NCI-H1092 (cell line): ENCODE measurements around the gene UCMA.

Experiments used
- DNase-seq: peaks from one replicate; lab custom pipeline; 2025; lab: John Stamatoyannopoulos, UW

UCMA gene

DNA sequence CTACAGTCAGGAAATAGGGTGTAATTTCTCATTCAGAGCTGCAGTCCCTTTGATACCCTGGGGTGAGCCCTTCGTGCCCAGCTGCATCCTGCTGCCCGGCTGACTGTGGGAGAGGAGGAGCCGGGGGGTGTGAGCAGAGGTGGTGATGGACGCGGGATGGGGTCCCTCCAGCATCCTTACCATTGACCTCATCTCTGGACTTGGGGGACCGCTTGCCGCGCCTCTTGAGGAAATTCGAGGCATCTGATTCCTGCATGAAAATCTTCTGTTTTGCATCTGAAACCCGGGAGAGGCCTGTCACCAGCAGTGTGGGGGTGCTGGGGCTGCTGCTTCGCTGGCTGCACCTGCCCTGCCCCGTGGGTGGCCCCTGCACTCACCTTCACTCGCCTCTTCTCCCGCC, 816 bp downstream of the UCMA start:
- DNase-seq = no peak

DNA sequence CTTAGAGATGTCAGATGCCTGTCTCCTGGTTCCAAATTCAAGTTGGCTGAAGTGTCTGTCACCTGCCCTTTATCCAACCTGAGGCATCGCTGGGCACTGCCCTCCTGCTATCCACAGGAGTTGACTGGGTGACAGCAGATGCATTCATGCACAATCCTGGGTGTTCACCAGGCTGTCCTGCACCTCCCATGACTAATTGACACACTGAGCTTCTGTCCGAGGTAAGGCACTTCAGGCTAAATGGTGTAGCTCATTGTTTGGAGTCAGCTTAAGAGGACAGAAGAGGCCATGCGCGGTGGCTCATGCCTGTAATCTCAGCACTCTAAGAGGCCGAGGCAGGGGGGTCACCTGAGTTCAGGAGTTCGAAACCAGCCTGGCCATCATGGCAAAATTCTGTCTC, 2.4 kb downstream of the UCMA start:
- no peak for DNase-seq

- DNase-seq = no peak
These were observed 3.0 kb downstream of the UCMA start for GRCh38 chr10:13231190-13231589.

- DNase-seq = no peak
These were observed 7.1 kb downstream of the UCMA start for GRCh38 chr10:13227031-13227430.

- DNase-seq = no peak
These were observed 8.6 kb downstream of the UCMA start for GRCh38 chr10:13225601-13226000.

DNA sequence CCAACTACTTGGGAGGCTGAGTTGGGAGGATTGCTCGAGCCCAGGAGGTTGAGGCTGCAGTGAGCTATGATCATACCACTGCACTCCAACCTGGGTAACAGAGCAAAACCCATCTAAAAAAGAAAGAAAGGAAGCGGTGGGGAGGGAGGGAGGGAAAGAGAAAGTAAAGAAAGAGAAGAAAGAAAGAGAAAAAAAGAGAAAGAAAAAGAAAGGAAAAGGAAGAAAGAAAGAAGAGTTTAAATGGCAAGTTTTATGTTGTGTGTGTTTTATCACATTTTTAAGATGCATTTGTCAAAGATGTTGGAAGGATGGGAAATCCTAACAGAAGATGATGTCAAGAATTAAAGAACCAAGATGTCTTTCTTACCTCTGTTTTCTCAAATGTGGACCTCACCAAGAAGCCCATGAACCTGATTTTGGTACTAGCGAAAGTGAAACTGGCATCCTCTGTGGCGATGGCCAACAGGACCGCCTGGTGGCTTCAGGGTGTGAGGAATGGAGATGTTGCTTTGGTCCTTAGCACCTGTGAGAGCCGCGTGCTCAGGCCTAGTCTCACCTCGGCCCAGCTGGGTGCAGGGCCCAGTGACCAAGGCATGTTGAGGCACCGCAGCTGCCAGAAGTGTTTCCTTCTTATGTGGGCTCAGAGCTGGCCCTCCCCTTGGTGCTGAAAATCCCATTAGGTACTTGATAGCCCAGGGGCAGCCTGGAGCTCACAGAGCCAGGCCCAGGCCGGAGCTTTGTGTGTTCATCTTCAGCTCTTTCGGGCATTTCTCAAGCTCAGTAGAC, 9.8 kb downstream of the UCMA start:
- DNase-seq = no peak

DNA sequence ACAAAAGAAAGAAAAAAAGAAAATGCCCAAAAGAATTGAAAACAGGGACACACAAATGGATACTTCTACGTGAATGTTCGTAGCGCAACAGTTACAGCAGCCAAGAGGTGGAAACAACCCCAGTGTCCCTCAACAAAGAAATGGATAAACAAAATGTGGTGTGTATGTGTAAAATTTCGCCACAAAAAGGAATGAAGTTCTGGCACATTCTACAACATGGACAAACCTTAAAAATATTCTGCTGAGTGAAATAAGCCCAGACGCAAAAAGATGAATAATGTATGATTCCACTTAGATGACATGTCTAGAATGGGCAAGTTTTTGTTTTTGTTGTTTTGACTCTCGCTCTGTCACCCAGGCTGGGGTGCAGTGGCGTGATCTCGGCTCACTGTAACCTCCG, 10.9 kb downstream of the UCMA start:
- DNase-seq = no peak

GRCh38 chr10:13222566-13222965, 11.6 kb downstream of the UCMA start:
- DNase-seq = no peak

DNA sequence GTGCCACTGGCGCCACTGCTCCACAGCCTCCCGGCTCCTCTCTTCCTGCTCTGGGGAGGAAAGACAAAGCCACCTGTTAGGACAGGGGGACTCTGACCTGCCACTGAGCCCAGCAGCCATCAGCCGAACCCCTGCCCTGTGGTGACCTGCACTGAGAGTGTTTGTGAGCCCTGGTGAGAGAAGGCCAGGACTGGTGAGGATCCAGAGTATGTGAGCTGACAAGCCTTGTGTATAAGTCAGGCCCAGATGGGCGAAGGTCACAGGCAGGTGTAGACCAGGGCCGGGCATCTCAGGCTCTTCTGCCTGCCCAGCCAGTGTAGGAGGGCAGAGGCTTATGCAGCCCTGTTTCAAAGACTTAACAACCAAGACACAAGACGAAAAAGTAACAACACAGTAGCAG, 12.0 kb downstream of the UCMA start:
- no peak for DNase-seq

DNA sequence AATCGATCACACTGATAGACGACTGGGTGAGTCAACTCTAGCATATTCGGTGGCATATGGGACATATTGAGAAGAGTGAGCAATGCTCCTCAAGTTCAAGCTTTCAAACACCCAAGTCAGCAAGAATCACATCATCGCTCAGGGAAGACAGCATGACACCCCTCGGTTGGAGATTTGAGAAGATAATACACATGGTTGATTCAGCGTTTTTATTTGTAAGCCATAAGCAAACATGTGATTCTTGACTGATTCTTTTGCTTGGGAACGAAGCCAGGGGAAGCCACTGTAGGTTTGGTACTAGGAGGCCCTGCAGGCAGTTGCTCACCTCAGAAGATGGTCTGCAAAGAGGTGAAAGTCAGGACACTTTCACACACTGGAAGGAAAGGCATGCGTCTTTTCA, 12.6 kb downstream of the UCMA start:
- no peak for DNase-seq

DNA sequence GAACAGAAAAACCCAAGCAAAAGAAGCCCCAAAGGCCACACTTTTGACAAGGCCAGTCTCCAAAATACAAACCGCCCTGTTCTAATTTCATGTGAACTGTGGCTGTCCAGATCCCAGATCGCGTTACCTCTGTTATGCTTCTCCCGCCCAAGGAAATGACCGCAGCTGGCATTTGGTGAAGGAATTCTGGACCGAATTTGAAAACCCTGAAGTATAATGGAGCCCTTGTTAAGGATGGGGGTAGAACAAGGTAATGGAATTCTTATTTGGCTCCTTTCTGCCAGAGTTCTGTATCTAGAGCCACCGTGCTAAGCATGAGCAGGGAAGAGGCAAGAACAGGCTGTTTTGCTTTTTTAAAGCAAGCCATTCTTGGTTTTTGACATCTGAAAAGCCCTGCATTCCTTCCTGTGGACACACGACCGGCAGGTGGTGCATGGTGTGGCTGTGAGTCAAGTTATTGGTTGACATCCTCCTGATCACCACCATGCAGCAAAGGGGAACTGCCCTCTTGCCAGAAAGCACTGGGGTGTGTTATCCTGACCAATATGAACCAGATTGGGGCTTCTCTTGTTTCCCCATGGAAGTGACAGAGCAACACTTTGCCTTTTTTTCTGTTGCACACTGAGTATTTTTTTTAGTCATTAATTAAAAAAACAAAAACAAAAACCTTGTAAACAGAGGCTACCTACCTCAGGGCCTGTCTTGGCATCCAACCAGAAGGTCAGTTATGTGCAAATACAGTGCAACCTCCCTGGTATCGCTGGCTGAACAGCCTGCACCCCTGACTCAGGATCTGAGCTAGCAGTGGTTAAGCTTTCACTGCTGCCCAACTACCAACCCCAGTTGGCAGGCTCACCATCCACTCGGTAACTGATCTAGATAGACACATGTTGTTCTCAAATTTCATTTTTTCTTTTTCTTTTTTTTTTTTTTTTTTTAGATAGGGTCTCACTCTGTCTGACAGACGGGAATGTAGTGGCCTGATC, 14.2 kb downstream of the UCMA start:
- no peak for DNase-seq

GRCh38 chr10:13218878-13219277, 15.3 kb downstream of the UCMA start:
- DNase-seq = no peak

DNA sequence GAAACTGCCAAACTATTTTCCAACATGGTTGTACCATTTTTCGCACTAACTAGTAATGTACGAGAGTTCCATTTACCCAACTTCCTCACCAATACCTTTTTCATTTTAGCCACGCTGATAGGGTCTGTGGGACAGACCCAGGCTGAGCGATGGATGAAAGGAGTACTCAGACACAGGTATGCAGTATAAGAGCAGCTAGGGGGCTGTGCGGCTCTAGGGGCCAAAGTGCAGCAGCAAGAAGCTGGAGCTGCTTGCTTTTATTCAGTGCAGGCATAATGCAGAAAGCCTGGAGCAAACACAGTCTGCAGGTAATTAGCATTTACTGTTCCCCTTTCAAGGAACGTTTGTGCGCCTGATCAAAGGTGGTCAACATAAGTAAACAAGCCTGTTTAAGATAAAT, 21.0 kb downstream of the UCMA start:
- DNase-seq = no peak

DNA sequence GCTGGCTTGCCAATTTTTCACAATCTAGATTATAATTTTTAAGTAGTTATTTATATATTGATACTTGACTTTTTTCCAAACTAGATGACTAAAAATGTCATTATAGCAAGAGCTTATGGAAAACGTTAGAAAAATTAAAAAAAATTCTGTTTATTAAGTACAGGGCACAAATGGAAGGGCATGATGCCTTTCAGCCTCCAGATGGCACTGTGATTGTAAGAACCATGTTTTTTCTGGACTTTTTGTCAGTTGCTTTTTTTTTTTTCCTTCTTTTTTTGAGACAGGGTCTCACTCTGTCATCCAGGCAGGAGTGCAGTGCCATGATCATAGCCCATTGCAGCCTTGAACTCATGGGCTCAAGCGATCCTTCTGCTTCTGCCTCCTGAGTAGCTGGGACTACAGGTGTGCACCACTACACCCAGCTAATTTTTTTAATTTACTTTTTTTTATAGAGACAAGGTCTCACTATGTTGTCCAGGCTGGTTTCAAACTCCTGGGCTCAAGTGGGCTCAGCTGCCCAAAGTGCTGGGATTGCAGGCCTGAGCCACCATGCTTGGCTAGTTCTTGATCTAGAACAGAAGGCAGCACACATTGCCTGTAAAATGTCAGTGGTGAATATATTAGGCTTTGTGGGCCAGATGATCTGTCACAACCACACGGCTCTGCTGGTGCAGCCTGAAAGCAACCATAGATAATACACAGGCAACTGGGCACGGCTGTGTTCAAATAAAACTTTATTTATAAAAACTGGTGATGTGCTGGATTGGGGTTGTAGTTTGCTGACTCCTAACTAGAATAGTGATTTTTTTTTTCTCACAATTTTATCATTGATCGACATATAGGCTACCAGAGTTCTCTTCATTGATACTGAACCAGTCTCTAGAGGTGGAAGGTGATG, 27.4 kb downstream of the UCMA start:
- DNase-seq = no peak

- DNase-seq = no peak
These were observed 28.1 kb downstream of the UCMA start for GRCh38 chr10:13206091-13206490.

GRCh38 chr10:13201132-13201531, 33.0 kb downstream of the UCMA start:
- DNase-seq = no peak

DNA sequence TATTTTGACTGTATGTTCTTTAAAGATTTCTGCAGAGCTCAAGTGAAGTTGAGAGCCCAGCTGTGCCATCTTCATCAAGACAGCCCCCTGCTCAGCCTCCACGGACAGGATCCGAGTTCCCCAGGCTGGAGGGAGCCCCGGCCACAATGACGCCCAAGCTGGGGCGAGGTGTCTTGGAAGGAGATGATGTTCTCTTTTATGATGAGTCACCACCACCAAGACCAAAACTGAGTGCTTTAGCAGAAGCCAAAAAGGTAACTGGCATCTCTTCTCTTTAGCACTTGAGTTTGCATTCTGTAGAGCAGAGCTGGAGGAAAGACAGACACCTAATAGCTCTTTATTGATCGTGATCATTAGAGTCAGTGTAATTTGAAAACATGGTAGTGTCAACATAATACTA, 39.2 kb downstream of the UCMA start:
- DNase-seq = no peak

DNA sequence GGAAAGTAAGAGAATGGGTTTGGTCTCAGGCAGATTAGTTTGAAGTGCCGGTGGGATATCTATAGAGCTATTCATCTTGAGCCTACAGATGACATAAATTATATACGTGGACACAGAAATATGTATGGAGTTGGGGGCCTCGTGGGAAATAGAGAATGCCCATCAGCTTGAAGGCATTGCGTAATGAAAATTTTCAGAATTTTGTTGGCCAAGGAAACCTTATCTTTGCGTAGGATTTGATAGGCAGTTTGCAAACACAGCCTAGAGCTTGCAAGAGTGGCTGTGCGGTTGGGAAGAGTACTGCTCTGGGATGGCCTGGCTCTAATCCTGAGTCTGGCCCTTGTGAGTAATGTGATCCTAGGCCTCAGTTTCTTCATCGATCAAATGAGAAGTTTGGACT, 40.5 kb downstream of the UCMA start:
- no peak for DNase-seq

GRCh38 chr10:13191362-13191761, 42.8 kb downstream of the UCMA start:
- no peak for DNase-seq

DNA sequence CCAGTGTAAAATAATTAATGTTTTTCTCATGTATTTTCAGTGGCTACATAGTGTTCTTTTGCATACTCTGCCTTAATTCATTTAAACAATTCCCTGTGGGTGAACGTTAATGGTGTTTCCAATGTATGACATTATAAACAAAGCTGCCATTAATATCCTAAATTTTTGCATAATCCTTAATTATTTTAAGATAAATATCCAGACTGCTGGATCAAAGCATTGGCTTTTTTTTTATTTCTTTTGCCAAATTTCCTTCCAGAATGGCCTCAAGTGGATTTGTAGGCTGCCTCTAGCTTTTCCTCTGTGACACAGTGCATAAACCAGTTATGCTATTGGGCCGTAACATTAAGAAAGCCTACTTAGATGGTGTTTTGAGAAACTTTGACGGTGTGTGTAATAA, 43.4 kb downstream of the UCMA start:
- DNase-seq = no peak

DNA sequence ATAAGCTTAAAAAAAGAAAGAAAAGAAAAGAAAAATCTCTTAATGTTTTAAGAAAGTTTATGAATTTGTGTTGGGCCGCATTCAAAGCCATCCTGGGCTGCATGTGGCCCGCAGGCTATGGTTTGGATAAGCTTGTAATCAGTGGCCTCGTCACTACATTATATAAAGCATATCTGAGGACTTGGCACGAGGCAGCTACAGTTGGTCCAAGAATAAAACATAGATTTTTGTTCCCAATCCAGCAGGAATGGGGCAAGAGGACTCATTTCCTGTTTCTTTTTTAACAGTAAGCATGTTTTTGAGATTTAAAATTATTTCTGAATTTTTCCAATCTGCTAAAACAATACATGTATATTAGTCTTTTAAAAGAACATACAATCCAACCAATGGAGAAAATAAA, 44.2 kb downstream of the UCMA start:
- DNase-seq = no peak

- DNase-seq = no peak
These were observed 45.6 kb downstream of the UCMA start for GRCh38 chr10:13188593-13188992.
